ENCODE data around the gene CACNA1G.

- TF ChIP-seq, protein P1, sequence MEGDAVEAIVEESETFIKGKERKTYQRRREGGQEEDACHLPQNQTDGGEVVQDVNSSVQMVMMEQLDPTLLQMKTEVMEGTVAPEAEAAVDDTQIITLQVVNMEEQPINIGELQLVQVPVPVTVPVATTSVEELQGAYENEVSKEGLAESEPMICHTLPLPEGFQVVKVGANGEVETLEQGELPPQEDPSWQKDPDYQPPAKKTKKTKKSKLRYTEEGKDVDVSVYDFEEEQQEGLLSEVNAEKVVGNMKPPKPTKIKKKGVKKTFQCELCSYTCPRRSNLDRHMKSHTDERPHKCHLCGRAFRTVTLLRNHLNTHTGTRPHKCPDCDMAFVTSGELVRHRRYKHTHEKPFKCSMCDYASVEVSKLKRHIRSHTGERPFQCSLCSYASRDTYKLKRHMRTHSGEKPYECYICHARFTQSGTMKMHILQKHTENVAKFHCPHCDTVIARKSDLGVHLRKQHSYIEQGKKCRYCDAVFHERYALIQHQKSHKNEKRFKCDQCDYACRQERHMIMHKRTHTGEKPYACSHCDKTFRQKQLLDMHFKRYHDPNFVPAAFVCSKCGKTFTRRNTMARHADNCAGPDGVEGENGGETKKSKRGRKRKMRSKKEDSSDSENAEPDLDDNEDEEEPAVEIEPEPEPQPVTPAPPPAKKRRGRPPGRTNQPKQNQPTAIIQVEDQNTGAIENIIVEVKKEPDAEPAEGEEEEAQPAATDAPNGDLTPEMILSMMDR (conservative IDR thresholded peaks at IDR 0.05; ENCODE audit: low read length), result no peak
- TF ChIP-seq EZH2phosphoT487 (IDR thresholded peaks at IDR 0.05; ENCODE audit: borderline replicate concordance), result no peak
Observed at GRCh38 chr17:50589095-50589705, 28.7 kb downstream of the CACNA1G start.

Measured in Loucy (cell line).